Middle frontal gyrus (tissue), 1 donor: ENCODE results near the gene NTMT2.

Experiments used
- DNase-seq: peaks from one replicate; pipeline ENCODE4 v3.0.0-alpha.2; 2015; ENCODE audit warnings: low spot score; ENCODE audit errors: extremely low spot score

The NTMT2 gene

DNA sequence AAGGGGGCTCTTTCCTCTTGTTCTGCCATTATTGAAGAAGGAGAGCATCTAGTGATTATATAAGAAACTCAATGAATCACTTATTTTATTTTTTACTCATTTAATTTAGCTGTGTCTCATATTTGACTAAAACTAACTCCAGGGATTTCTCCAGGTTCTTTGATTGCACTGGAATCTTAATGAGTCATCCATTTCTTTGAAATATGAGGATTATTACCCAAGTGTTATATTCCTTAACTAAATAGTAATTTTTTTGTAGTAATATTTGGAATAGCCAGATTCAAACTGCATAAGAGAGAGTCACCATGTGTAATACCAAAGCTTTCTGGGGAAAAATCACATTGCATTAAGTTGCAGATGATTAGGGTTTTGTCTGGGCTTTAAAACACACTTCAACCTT, 59.5 kb downstream of the NTMT2 start:
- no peak for DNase-seq

DNA sequence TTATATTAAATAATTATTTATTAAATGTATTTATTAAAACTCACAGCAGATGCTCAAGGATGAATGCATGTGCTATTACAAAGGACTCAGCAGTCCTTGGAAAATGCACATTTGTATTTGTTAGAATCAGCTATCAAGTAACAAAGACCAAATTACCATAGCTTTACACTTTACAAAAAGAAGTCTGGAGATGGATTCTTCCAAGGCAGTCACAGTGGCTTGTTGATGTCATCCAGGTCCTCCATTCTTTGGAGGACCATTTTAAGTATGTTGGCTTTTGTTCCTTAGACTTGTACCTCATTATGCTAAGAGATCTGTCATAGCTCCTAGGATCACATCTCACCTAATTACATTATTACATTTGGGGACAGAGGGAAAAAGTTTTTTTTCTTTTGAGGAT, 63.4 kb downstream of the NTMT2 start:
- no peak for DNase-seq

DNA sequence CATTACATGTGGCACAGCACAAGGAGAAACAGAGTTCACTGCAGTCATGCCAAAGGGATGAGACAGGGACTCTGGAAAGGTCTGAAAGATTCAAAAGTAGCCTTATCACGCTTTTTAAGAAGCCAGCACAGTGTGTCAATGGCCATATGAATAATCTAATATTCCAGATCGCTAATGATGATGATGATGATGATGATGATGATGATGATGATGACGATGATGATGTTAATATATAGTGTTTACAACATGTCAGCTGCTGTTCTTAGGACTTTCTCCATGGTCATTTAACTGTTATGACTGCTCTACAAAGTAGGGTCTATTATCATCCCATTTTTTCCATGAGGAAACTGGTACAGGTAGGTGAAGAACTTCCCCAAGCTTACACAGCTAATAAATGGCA, 64.4 kb downstream of the NTMT2 start:
- DNase-seq = no peak

DNA sequence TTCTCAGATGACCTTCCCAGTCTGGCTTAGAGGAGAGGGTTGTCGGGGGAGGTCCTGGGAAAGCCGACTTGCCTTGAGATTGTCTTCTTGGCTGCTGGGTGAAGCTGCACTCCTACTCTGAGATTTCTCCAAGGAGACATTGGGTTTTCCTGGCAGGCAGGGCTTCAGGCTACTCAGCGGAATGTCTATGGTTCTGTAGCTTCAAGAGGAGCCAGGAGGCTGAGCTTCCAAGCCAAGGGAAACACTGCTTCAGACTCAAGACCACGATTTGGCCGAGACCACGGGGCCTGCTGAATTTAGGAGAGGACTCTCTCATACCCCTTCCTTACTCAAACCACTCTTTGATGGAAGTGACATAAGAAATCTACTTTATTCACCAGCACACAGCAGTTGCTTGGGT, 67.8 kb downstream of the NTMT2 start:
- DNase-seq = no peak

DNA sequence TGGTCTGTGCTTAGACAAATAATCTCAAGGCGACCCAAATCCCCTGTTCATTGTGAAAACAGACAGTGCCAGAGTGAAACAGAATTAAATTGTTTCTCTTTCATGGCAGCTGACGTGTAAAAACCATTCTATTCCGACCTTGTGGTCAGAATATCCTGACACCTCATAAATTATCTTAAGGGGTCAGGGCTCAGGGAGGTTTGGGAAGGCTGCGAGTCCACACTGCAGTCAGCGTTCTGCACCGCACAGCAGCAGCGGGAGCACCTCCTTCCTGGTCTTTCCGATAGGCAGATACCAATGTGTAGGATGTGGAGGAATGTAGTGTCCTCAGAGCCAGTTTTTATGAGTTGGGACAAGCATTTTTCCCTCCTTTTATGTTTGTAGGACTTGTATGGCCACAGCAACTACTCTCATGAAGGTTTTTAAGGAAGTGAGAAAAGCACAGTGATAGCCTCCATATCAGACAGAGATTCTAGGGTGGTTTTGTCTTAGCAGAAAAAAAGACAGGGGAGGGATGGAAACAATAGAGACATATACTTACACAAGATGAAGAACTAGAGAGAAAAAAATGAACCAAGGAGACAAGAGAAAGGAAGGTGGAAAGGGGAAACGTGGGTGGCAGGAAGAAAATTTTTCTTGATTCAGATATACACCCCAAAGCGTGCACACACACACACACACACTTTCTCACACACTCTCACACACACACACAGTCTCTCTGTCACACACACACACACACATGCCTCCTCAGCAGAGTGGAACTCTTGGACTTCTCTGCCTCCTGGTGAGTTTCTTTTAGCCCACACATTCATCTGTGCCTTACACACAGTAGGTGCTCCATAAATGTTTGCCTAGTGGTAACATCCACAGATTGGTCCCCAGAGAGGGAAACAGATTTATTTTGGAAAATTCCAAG, 68.6 kb downstream of the NTMT2 start:
- no peak for DNase-seq

DNA sequence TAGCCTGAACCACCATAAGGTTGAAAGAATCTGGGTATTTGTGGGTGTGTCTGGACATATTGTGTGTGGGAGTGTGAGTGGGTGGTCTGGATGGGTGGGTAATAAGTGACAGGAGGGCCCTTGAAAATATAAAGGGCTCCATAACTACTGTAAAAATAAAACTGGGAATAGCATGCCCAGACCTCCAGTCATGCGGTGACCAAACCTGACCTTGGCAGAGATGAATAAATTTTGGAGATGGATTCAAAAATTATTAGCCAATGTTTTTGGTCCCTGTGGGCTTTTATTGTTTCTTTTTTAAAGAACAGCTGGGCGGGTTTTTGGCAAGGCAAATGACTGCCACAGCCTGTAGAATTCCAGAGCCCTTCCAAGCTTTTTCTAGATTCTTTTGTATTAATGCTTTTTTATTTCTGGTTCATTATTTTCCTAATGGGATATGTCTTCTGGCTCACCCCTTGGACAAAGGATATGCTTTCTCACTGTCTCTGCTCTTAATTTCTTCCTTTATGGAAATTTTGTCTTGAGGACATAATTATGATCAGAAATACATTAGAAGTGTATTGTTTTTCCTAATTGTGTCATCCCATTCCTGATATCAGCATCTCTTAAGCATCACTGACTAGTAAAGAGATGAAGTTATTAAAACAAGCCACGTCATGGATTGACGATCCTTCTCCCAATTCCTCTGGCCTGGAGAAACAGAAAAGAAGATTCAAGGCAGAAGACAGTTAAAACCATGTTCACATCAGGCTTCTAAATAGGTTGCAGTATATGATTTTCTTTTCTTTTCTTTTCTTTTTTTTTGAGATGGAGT, 69.5 kb downstream of the NTMT2 start:
- no peak for DNase-seq

DNA sequence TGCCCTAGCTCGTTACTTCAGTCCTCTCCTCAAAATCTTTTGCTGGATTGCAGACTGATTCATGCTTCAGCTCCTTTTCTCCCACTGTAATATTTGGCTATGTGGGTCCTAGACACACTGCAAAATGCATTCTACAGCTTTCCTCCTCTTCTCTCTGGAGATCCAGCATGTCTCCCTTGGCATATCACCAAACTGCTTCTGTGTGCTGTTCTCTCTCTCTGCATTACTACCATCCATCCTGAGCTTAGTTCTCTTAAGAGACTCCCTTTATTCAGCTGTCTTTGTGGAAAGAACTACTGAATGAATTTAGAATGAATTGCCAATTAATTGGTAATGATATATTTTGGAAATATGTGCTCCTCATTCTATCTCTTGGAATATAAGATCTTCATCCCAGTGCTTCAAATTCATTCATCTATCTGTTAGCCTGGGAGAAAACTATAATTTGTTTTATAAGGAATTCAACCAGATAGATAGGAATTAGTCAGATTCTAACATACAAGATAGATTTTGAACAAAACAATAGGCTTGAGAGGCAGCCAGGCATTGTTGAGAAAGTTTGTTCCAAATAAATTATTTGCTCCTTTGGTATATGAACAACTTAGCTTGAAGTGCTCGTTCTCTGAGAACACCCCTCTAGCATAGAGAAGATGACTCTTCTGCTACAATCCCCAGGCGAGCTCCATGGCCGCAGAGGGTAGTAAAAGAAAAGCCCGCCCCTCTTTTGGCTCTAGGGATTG, 71.9 kb downstream of the NTMT2 start:
- no peak for DNase-seq

DNA sequence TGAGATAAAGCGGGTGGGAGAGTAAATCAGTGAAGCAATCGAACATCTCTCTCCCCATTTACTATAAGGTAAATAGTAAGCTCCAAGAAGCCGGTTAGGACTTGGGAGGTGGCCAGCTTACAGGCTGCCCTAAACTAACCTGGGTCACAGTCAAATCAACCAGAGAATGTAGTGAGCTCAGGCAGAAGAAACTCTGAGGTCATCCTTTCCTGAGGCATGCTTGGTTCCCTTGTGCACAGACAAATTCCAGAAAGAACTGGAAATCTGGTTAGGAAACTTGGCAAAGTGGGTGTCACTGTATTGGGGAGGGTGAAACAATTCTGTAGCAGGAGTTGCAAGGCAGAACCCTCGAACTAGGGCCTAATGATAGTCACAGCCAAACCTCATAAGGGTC, 72.5 kb downstream of the NTMT2 start:
- DNase-seq = no peak
